Breast epithelium (tissue), 4 donors: ENCODE results near the gene ZNF507. TPM values are rescaled to one million over a fixed set of nuclear protein-coding genes. Genes with fewer than 3 reads are reported as not detected.

Source experiments
- DNase-seq, 2 donors: peaks; one replicate each; pipeline ENCODE4 v3.0.0-alpha.2; 2019; ENCODE audit warnings: low spot score in 2 of 2
- H3K27ac ChIP-seq, 2 donors: fragments of 200-600 bp; sonication (generic) in 1 of 2; one replicate each; pipeline ENCODE4 v1.5.1; 2016 to 2019; ENCODE audit warnings: mild to moderate bottlenecking in 1 of 2
- H3K27me3 ChIP-seq, 2 donors: fragments of 200-600 bp; sonication (generic) in 1 of 2; one replicate each; pipeline versions ENCODE4 v1.5.1 to v1.6.0; 2017 to 2019; ENCODE audit warnings: control low read depth in 1 of 2, mild to moderate bottlenecking in 1 of 2
- H3K36me3 ChIP-seq: fragments of 200-600 bp; one replicate; pipeline ENCODE4 v1.5.1; 2019
- H3K4me1 ChIP-seq, 2 donors: fragments of 200-600 bp; sonication (generic); one replicate each; pipeline ENCODE4 v1.5.1; 2016 to 2019; ENCODE audit warnings: control low read depth in 1 of 2
- H3K4me3 ChIP-seq, 3 donors: fragments of 200-600 bp; sonication (generic); 1 replicate in 2 of 3; 2 replicates in 1 of 3; pipeline ENCODE4 v1.5.1; 2016 to 2019; ENCODE audit warnings: mild to moderate bottlenecking in 3 of 3, moderate library complexity in 2 of 3
- H3K9me3 ChIP-seq, 2 donors: fragments of 200-600 bp; sonication (generic) in 1 of 2; one replicate each; pipeline ENCODE4 v1.5.1; 2016 to 2019; ENCODE audit warnings: control low read depth in 1 of 2
- CTCF ChIP-seq, 3 donors: fragments of 450-650 bp; IDR thresholded peaks; one replicate each; pipeline ENCODE4 v1.5.1; 2016 to 2017; ENCODE audit warnings: antibody characterized with exemption in 3 of 3, mild to moderate bottlenecking in 3 of 3, moderate library complexity in 3 of 3
- POLR2A ChIP-seq: fragments of 450-650 bp; IDR thresholded peaks from one replicate; pipeline ENCODE4 v1.6.1; 2016; ENCODE audit warnings: antibody characterized with exemption, mild to moderate bottlenecking, moderate library complexity
- POLR2AphosphoS5 ChIP-seq, 3 donors: sonication (generic); formaldehyde crosslinking; IDR thresholded peaks; one replicate each; pipeline ENCODE4 v1.6.1; 2017; ENCODE audit warnings: antibody characterized with exemption in 3 of 3
- intact Hi-C: fragments of 100-400 bp; cut with DNase I; formaldehyde crosslinking; loops from one replicate; pipeline ENCODE4 v1.15.1; 2023; ENCODE audit warnings: low total_unique reads
- total RNA-seq, 3 donors: library from RNA; depleted of rRNA; stranded (reverse); fragments of >200 nt; gene quantifications; one replicate each; pipeline ENCODE4 v1.1.0, GENCODE V29; 2016

Gene ZNF507
- total RNA-seq, 3 donors from 2014 or later: 19.2 to 32.1 (median 27.5) TPM

- no peak for TF ChIP-seq POLR2AphosphoS5 (IDR thresholded peaks at IDR 0.05)
- no peak for TF ChIP-seq POLR2A
- TF ChIP-seq CTCF (IDR thresholded peaks at IDR 0.05): no peak
- Histone ChIP-seq H3K4me3 (no peak overlapping the region), H3K36me3 (no peaks in the 10 kb centered on the region), H3K9me3 (no peaks in the 10 kb centered on the region), H3K4me1 (no peaks in the 10 kb centered on the region), H3K27me3 (no peaks in the 10 kb centered on the region), H3K27ac (no peak overlapping the region)
- intact Hi-C loops: no loop called here
- no peak for DNase-seq
These were observed 6.0 kb upstream of the ZNF507 start for GRCh38 chr19:32339423-32339822.

DNA sequence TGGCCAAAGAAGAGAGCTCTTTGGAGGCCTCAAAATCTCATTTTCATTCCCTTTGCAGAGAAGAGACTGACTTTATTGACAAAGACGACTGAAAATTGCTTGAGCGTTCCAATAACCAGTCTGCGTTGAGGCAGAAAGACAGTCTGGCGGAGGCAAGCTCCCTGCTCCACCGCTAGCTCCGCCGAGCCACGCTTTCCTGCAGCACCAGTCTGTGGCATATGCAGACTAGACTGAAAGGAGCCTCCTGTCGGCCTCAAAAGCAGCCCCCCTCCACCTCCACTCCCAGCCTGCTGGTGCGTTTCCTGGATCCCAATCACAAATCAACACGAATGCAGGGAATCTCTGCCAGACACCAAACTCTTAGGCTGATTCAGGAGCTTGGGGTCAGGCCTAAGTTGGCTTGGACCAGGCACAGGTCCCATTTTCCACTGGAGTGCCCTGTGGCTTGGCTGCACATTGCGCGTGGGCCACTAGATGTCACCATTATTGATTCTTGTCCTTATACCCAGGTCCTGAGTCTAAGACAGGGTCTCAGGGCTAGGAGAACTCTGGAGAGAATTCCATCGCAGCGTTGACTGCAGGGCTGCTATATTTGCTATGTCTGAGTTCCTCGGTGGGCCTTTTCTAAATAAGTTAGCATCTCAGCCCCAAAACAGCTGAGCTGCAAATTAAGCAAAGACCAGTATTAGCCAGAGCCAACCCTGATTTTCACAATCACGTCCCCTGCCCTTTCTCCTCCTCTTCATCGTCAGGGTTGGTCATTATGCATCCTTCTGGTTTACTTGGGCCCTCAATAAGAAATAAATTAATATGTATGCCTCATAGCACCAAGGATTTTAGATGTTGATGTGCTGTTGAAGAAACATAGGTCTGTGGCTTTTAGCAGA lies 5.2 kb upstream of the ZNF507 start:
- Histone ChIP-seq H3K4me1 (no peaks in the 10 kb centered on the region), H3K27me3 (no peaks in the 10 kb centered on the region), H3K9me3 (no peaks in the 10 kb centered on the region), H3K27ac (no peak overlapping the region), H3K4me3 (no peak overlapping the region), H3K36me3 (no peaks in the 10 kb centered on the region)
- intact Hi-C loops: no loop called here
- TF ChIP-seq CTCF (IDR thresholded peaks at IDR 0.05): peak in 2 of 3 donors; percentile 53 to 57
- TF ChIP-seq POLR2AphosphoS5 (IDR thresholded peaks at IDR 0.05): no peak
- TF ChIP-seq POLR2A: no peak
- DNase-seq: peak in 1 of 2 donors; percentile 69

- TF ChIP-seq CTCF (IDR thresholded peaks at IDR 0.05): no peak
- no peak for TF ChIP-seq POLR2AphosphoS5 (IDR thresholded peaks at IDR 0.05)
- TF ChIP-seq POLR2A: no peak
- no peaks in the 10 kb centered on the region for H3K27me3 ChIP-seq
- no peak for DNase-seq
- intact Hi-C loops: no loop called here
- no peaks in the 10 kb centered on the region for H3K9me3 ChIP-seq
- no peak overlapping the region for H3K4me3 ChIP-seq
- H3K27ac ChIP-seq: no peak overlapping the region
- no peaks in the 10 kb centered on the region for H3K4me1 ChIP-seq
- H3K36me3 ChIP-seq: no peaks in the 10 kb centered on the region
These were observed 2.7 kb upstream of the ZNF507 start for GRCh38 chr19:32342695-32343094.

DNA sequence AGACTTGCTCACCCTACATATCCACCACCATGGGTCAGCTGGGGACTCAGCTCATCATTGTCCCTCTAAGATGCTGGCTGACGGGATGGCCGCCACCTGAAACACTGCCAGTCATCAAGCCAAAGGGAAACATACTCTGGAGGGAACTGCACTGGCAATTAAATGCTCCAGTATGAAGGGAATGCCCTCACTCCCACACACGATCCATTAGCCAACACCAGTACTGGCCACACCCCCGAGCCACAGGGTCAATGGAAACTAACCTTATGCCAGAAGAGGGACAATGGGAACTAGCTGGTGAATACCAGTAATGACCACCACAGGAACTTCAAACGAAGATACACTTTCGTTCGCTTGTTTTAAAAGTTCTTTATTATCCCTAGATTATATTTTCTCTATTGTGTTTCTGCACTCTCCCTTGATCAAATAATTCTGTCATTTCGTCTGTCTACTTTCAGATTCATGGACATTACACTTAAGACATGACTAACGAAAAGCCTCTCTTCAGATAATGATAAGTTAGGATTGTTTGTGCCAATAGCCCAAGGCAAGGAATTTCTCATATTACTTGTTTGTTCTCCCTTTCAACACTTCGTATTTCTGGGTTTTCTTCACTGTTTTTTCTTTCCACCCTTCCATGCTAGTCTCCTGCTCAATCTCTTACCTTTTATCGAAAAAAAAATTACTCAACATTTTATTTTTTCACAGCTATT lies 1.7 kb upstream of the ZNF507 start:
- TF ChIP-seq POLR2A (no peak), CTCF (IDR thresholded peaks at IDR 0.05) (no peak), POLR2AphosphoS5 (IDR thresholded peaks at IDR 0.05) (no peak)
- no peak overlapping the region for H3K27ac ChIP-seq
- H3K4me3 ChIP-seq: no peak overlapping the region
- intact Hi-C loops: no loop called here
- H3K36me3 ChIP-seq: no peaks in the 10 kb centered on the region
- H3K9me3 ChIP-seq: no peaks in the 10 kb centered on the region
- H3K27me3 ChIP-seq: no peaks in the 10 kb centered on the region
- no peak for DNase-seq
- no peaks in the 10 kb centered on the region for H3K4me1 ChIP-seq

DNA sequence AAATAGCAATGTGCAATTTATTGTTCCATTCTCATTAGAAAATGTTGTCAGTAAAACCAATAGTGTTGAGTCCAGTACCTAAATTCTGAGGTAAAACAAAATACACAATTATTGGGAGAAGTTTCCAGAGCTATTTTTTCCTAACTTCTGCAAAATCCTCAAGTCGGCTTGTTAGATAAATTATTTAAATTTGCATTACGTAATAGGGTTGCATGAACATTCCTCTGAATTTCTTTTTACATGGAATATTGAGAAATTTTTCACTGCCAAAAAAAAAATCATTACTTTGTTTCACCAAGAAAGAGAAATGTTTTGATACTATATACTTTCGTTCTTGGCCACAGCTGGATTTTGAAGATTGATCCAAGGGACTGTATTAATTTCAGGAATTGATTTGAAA lies 1.5 kb downstream of the ZNF507 start:
- Histone ChIP-seq H3K4me1 (peaks cover 0 to 11% of the 10 kb centered on the region in 2 donors), H3K9me3 (no peaks in the 10 kb centered on the region), H3K36me3 (no peaks in the 10 kb centered on the region), H3K4me3 (peak overlapping the region; percentile 82 to 93 (median 90)), H3K27ac (no peak overlapping the region), H3K27me3 (no peaks in the 10 kb centered on the region)
- intact Hi-C loops: no loop called here
- DNase-seq: no peak
- TF ChIP-seq POLR2A: no peak
- TF ChIP-seq POLR2AphosphoS5 (IDR thresholded peaks at IDR 0.05): no peak
- no peak for TF ChIP-seq CTCF (IDR thresholded peaks at IDR 0.05)
